Measurements from ENCODE around the gene MAN2A1. TPM values are rescaled to one million over a fixed set of nuclear protein-coding genes. Genes with fewer than 3 reads are reported as not detected.

Gene MAN2A1
- polyA plus RNA-seq, 1 donor from 2014 or later = 5.7 TPM

GRCh38 chr5:109688970-109689739 lies 572 bp upstream of the MAN2A1 start:
- no peaks in the 10 kb centered on the region for H3K9me2 ChIP-seq (ENCODE audit: insufficient read depth, low read length)
- no peaks in the 10 kb centered on the region for H4K20me1 ChIP-seq (ENCODE audit: insufficient read depth)
- H3K9ac ChIP-seq (ENCODE audit: low read length) = peak overlapping the region; percentile 61
- H3K4me3 ChIP-seq (ENCODE audit: low read length) = peak overlapping the region; percentile 95
- TF ChIP-seq EP300 (conservative IDR thresholded peaks at IDR 0.05; ENCODE audit: poor library complexity, severe bottlenecking) = no peak
- TF ChIP-seq POLR2AphosphoS5 (IDR thresholded peaks at IDR 0.05) = peak; percentile 57
- no peak for TF ChIP-seq REST (IDR thresholded peaks at IDR 0.05; ENCODE audit: borderline replicate concordance)
- peak; percentile 65 for TF ChIP-seq CTCF (IDR thresholded peaks at IDR 0.05; ENCODE audit: poor library complexity, severe bottlenecking)
- peak; percentile 71 for TF ChIP-seq SMC3 (conservative IDR thresholded peaks at IDR 0.05; ENCODE audit: poor library complexity)
- peak; percentile 31 for TF ChIP-seq TAF1 (IDR thresholded peaks at IDR 0.05; ENCODE audit: low read depth)
- TF ChIP-seq RAD21 (conservative IDR thresholded peaks at IDR 0.05) = peak; percentile 77
- TF ChIP-seq EZH2 (IDR thresholded peaks at IDR 0.05; ENCODE audit: borderline replicate concordance, insufficient read depth, low read length, poor library complexity, severe bottlenecking) = no peak
- TF ChIP-seq MXI1 (conservative IDR thresholded peaks at IDR 0.05; ENCODE audit: poor library complexity, severe bottlenecking) = peak; percentile 61
- peak overlapping the region; percentile 73 for H3K27ac ChIP-seq (ENCODE audit: low read length)
- peaks cover 5% of the 10 kb centered on the region for H3K9me3 ChIP-seq (ENCODE audit: low read length)
- no peaks in the 10 kb centered on the region for H3K36me3 ChIP-seq (ENCODE audit: insufficient read depth, low read length)
- no peaks in the 10 kb centered on the region for H3F3A ChIP-seq (ENCODE audit: insufficient read depth, low read length, poor library complexity, severe bottlenecking)
- peak overlapping the region; percentile 13 for H3K4me2 ChIP-seq (ENCODE audit: low read length)
- H2AFZ ChIP-seq (ENCODE audit: low read depth, low read length) = peak overlapping the region; percentile 82
- H3K79me2 ChIP-seq (replicated peaks; ENCODE audit: insufficient read depth, low read length) = peaks cover 29% of the 10 kb centered on the region
- no peaks in the 10 kb centered on the region for H3K27me3 ChIP-seq (ENCODE audit: insufficient read depth, low read depth, low read length)

- Histone ChIP-seq H3K9me3 (ENCODE audit: low read length) (peaks cover 5% of the 10 kb centered on the region), H2AFZ (ENCODE audit: low read depth, low read length) (peak overlapping the region; percentile 42), H3K79me2 (replicated peaks; ENCODE audit: insufficient read depth, low read length) (peaks cover 34% of the 10 kb centered on the region), H3K9me2 (ENCODE audit: insufficient read depth, low read length) (no peaks in the 10 kb centered on the region), H3F3A (ENCODE audit: insufficient read depth, low read length, poor library complexity, severe bottlenecking) (no peaks in the 10 kb centered on the region), H3K27ac (ENCODE audit: low read length) (no peak overlapping the region), H4K20me1 (ENCODE audit: insufficient read depth) (no peaks in the 10 kb centered on the region), H3K4me2 (ENCODE audit: low read length) (peak overlapping the region; percentile 89), H3K36me3 (ENCODE audit: insufficient read depth, low read length) (no peaks in the 10 kb centered on the region), H3K9ac (ENCODE audit: low read length) (peak overlapping the region; percentile 61), H3K27me3 (ENCODE audit: insufficient read depth, low read depth, low read length) (no peaks in the 10 kb centered on the region), H3K4me3 (ENCODE audit: low read length) (peak overlapping the region; percentile 95)
- TF ChIP-seq REST (IDR thresholded peaks at IDR 0.05; ENCODE audit: borderline replicate concordance) (no peak), SMC3 (conservative IDR thresholded peaks at IDR 0.05; ENCODE audit: poor library complexity) (peak; percentile 36), CTCF (IDR thresholded peaks at IDR 0.05; ENCODE audit: poor library complexity, severe bottlenecking) (no peak), POLR2AphosphoS5 (IDR thresholded peaks at IDR 0.05) (peak; percentile 4), RAD21 (conservative IDR thresholded peaks at IDR 0.05) (peak; percentile 28), MXI1 (conservative IDR thresholded peaks at IDR 0.05; ENCODE audit: poor library complexity, severe bottlenecking) (no peak), TAF1 (IDR thresholded peaks at IDR 0.05; ENCODE audit: low read depth) (no peak), EZH2 (IDR thresholded peaks at IDR 0.05; ENCODE audit: borderline replicate concordance, insufficient read depth, low read length, poor library complexity, severe bottlenecking) (no peak), EP300 (conservative IDR thresholded peaks at IDR 0.05; ENCODE audit: poor library complexity, severe bottlenecking) (no peak)
Observed at GRCh38 chr5:109690242-109690974, 681 bp downstream of the MAN2A1 start.

Data from neural cell (in vitro differentiated cells).